VCaP (cell line): ENCODE measurements around the gene MYO16.
"Not testable (repeated sequence)": the region's sequence is repeated elsewhere in the genome, so short reads cannot be mapped to it uniquely, and the experiment has no call there.

ENCODE experiments used
- H3K27ac ChIP-seq: fragments of 450-650 bp; 2 replicates; pipeline ENCODE4 v1.5.1; 2017
- TF ChIP-seq, protein P1 (sequence below): fragments of 450-650 bp; conservative IDR thresholded peaks from 2 replicates; pipeline ENCODE4 v1.5.1; 2017; ENCODE audit warnings: mild to moderate bottlenecking, moderate library complexity

Gene MYO16

DNA sequence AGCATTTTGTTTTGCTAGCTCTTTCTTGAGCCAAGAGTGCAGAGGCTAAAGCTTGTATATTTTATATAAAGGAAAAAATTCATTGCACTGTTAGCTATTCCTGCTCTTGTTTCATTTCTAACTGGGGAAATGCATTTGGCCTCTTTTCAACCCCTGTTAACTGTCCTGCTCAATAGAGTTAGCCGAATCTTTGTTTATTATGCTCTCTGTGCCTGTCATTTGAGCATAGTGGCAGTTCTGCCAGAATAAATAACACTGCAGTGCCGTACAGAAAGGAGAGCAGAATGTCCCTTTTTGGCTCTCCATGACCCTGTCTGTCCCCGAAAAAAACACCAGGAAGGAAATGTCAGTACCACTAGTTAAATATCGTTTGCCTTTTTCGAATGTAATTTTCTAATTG, 350.8 kb downstream of the MYO16 start:
- TF ChIP-seq, protein P1, sequence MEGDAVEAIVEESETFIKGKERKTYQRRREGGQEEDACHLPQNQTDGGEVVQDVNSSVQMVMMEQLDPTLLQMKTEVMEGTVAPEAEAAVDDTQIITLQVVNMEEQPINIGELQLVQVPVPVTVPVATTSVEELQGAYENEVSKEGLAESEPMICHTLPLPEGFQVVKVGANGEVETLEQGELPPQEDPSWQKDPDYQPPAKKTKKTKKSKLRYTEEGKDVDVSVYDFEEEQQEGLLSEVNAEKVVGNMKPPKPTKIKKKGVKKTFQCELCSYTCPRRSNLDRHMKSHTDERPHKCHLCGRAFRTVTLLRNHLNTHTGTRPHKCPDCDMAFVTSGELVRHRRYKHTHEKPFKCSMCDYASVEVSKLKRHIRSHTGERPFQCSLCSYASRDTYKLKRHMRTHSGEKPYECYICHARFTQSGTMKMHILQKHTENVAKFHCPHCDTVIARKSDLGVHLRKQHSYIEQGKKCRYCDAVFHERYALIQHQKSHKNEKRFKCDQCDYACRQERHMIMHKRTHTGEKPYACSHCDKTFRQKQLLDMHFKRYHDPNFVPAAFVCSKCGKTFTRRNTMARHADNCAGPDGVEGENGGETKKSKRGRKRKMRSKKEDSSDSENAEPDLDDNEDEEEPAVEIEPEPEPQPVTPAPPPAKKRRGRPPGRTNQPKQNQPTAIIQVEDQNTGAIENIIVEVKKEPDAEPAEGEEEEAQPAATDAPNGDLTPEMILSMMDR = no peak
- peak overlapping the region; percentile 89 for H3K27ac ChIP-seq

DNA sequence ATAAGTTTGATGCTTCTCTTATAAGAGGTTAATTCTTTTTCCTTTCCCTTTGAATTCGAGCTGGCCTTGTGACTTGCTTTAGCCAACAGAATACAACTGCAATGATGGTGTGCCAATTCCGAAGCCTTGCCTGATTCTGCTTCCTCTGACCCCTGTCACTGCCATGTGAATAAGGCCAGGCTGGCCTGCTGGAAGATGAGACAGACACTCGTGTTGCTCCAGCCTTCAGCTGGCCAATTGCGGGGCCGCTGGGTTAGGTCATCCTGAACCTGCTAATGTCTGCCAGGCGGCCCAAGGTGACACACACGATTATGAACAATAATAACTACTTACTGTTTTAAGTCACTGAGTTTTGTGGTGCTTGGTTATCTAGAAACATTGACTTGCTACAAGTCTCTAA, 352.0 kb downstream of the MYO16 start:
- H3K27ac ChIP-seq = peak overlapping the region; percentile 89
- TF ChIP-seq, protein P1 = no peak

DNA sequence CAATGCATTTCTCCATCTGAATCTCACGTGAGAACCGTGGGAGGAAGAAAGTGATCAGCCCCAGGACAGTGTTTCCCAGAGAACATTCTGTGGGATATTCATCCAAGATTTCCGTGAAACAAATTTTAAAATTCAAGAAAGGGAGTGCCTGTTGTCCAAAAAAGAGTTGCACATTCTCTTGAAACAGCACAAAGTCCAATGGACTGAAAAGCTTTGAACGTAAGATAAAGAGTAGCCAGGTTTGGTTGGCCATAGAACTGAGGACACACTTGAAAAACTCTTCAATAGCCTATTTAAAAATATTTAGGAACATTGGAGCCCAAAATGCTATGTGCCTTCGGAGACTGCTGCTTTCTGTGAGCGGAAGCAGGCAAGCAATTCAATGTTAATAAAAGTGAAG, 353.9 kb downstream of the MYO16 start:
- TF ChIP-seq, protein P1 = no peak
- no peak overlapping the region for H3K27ac ChIP-seq

DNA sequence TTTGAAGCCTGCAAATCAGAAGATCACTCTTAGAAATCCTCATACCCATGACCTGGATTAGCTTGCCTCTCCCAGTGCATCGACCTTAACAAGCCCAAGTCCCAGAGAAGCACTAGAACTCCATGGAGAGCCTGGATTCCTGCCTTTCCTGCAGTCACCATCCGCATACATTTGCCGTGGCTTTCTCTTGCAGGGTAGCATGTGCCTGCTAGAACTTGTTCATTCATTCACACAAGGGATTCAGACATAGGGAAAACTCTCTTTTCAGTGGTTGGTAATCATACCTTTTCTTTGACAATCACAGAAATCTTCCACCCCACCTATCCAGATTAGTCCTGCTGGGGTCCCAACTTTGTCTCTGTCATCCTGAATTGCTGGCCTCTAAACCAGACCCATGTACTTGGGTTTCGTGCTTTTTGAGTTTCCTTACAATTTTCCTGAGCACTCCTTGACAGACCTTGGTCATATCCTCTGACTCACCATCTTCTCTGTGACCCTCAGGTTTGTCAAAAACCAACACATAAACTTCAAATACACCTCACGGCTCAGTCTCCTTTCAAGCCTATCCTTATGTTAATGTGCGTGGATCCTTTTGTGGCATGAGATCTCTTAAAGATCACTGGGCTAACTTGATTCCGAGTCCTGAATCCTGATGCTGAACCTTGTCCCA, 355.0 kb downstream of the MYO16 start:
- no peak overlapping the region for H3K27ac ChIP-seq

DNA sequence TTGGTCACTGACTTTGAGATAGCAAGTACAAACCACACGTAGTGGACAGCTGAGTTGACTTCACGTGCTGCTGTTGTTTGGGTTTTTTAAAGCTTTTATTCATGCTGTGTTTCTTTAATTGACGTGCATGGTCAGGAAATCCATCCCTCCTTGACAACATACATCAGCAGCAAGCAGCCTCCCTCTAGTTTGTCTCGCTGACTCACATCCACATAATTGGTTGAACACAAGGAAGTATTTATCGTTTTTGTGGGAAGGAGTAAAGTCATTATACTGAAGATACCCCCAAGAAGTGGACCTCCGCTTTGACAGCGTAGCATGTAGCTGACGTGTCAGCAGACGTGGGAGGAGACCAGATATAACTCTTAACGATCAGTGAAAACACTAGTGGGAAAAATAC, 355.8 kb downstream of the MYO16 start:
- H3K27ac ChIP-seq = no peak overlapping the region
- TF ChIP-seq, protein P1 = no peak

More for the DNA sequence above, 355.0 kb downstream of the MYO16 start:
- TF ChIP-seq, protein P1 = no peak

DNA sequence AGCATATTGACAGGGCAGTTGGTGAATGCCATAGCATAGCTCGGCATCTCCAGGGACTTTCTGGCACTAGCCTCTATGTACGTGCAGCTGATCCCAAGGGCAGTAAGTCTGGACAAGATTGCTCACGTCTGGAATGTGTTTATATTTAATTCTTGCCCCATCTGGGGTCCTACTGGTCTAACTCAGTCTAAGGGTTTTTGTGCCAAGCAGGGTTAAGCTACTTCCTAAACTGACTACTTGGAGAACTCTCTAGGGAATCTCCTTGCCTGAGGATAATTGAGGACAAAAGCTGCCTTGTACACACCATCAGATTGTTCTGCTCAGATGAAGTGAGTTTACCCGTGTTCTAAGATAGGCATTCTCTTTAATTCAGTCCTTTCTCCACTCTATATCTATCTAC, 358.1 kb downstream of the MYO16 start:
- no peak overlapping the region for H3K27ac ChIP-seq
- TF ChIP-seq, protein P1 = no peak

DNA sequence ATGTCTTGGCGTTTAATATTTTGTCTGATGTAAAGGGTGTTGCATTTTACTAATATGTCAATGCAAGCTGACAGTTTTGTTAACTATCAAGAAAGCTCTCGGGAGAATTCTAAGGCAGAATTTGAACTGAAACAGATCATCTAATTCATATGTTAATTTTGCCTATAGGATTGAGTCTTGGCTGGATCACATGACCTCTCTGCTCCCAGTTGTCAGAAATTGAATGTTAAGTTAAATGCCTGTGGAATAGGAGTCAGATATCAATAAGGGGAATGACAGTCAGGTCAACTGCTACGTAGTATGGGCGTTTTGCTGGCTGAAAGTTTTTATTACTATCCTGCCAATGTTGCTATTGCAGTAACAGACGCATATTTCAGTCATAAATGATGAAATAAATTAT, 358.5 kb downstream of the MYO16 start:
- H3K27ac ChIP-seq = no peak overlapping the region
- TF ChIP-seq, protein P1 = no peak

DNA sequence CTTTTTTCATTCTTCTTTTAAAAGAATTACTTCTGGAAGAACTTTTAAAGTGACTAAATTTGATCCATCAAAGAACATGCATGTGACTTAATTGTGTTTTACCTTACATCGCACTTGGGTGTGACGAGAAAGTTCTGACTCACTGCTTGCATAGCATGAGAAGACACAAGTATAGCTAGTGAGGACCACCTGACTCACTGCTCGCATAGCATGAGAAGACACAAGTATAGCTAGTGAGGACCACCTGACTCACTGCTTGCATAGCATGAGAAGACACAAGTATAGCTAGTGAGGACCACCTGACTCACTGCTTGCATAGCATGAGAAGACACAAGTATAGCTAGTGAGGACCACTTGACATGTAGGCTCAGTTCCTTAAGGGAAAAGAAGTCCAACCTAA, 362.0 kb downstream of the MYO16 start:
- not testable (repeated sequence) for H3K27ac ChIP-seq
